Measurements from ENCODE around the gene ZNF217.
"Not testable (repeated sequence)": the region's sequence is repeated elsewhere in the genome, so short reads cannot be mapped to it uniquely, and the experiment has no call there.

The ZNF217 gene

GRCh38 chr20:53593466-53594007 lies at the start of gene ZNF217:
Gene ZNF217 (minus strand): TSS chr20:53593839. CDS start chr20:53582826, 11,013 bp downstream.
- not testable (repeated sequence) for FAIRE-seq

- no peak for FAIRE-seq
Measured at GRCh38 chr20:53643031-53643832, 49.6 kb upstream of the ZNF217 start.

GRCh38 chr20:53642196-53643030 lies 48.8 kb upstream of the ZNF217 start:
- no peak for FAIRE-seq

- FAIRE-seq = no peak
Measured at GRCh38 chr20:53639647-53640440, 46.2 kb upstream of the ZNF217 start.

GRCh38 chr20:53639128-53639527 lies 45.5 kb upstream of the ZNF217 start:
- FAIRE-seq = no peak

GRCh38 chr20:53637310-53637709 lies 43.7 kb upstream of the ZNF217 start:
- not testable (repeated sequence) for FAIRE-seq

GRCh38 chr20:53636540-53637097 lies 43.0 kb upstream of the ZNF217 start:
- no peak for FAIRE-seq

GRCh38 chr20:53635221-53635620 lies 41.6 kb upstream of the ZNF217 start:
- no peak for FAIRE-seq

GRCh38 chr20:53631909-53632662 lies 38.4 kb upstream of the ZNF217 start:
- no peak for FAIRE-seq

GRCh38 chr20:53629436-53629835 lies 35.8 kb upstream of the ZNF217 start:
- no peak for FAIRE-seq

GRCh38 chr20:53628758-53629157 lies 35.1 kb upstream of the ZNF217 start:
- not testable (repeated sequence) for FAIRE-seq

- no peak for FAIRE-seq
Measured at GRCh38 chr20:53628076-53628475, 34.4 kb upstream of the ZNF217 start.

- FAIRE-seq = not testable (repeated sequence)
Measured at GRCh38 chr20:53627001-53627400, 33.4 kb upstream of the ZNF217 start.

- no peak for FAIRE-seq
Measured at GRCh38 chr20:53626584-53626983, 32.9 kb upstream of the ZNF217 start.

GRCh38 chr20:53625311-53626129 lies 31.9 kb upstream of the ZNF217 start:
- FAIRE-seq = no peak

GRCh38 chr20:53624927-53625250 lies 31.2 kb upstream of the ZNF217 start:
- not testable (repeated sequence) for FAIRE-seq

GRCh38 chr20:53623454-53624211 lies 30.0 kb upstream of the ZNF217 start:
- FAIRE-seq = no peak

GRCh38 chr20:53623134-53623453 lies 29.5 kb upstream of the ZNF217 start:
- no peak for FAIRE-seq

- no peak for FAIRE-seq
Measured at GRCh38 chr20:53622247-53623133, 28.9 kb upstream of the ZNF217 start.
